Measurements from ENCODE around the gene TUBB3. TPM values are rescaled to one million over a fixed set of nuclear protein-coding genes. Genes with fewer than 3 reads are reported as not detected.

TUBB3 gene
- total and polyA plus RNA-seq, 9 of the 15 experiments (the other 6 are each of a cell fraction or from before 2014, with no cell fraction given): 0.18 to 12.5 (median 5.0) TPM

DNA sequence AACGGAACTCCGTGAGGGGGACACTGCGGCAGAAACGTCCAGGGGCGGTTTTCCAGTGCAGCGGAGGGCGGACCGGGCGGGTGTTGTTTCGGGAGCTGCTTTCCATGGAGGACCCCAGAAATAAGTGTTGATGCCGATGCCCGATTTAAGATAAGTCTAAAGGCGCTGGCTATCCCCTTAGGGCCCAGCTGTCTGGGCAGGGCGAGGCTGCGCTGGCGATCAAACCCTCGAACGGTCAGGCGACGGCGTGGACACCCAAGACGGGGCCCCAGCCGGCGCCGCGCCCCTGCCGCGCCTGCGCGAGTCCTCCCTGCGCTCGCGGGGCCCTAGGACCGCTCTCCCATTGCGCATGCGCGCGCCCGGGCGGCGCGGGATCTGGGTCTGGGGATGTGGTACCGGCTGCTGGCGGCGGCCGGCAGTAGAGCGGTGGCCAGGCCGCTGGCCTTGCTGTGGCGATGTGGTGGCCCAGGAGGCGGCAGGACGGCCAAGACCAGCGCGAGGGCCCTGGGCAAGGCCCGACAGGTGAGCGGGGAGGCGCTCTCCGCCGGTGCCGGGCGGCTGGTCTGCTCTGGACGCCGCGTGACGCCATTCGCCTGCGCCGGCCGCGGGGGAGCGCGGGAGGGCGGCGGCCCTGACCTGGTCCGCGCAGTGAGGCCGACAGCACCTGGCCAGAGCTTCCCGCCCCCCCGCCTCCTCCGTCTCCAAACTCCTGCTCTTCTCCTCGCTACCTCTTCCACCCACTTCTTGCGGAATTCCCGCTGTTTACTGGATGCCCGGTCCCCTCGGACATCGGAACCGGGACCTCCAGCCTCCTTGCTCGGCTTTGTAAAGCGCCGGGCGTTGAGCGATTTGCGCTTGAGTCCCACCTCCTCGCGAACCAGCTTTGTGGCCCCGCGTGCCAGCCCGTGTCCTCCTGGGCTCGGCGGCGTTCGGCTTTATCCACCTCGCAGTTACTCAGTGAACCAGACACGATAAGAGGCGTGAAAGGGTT lies 49.4 kb downstream of the TUBB3 start (continued):
- TF ChIP-seq, protein P1, sequence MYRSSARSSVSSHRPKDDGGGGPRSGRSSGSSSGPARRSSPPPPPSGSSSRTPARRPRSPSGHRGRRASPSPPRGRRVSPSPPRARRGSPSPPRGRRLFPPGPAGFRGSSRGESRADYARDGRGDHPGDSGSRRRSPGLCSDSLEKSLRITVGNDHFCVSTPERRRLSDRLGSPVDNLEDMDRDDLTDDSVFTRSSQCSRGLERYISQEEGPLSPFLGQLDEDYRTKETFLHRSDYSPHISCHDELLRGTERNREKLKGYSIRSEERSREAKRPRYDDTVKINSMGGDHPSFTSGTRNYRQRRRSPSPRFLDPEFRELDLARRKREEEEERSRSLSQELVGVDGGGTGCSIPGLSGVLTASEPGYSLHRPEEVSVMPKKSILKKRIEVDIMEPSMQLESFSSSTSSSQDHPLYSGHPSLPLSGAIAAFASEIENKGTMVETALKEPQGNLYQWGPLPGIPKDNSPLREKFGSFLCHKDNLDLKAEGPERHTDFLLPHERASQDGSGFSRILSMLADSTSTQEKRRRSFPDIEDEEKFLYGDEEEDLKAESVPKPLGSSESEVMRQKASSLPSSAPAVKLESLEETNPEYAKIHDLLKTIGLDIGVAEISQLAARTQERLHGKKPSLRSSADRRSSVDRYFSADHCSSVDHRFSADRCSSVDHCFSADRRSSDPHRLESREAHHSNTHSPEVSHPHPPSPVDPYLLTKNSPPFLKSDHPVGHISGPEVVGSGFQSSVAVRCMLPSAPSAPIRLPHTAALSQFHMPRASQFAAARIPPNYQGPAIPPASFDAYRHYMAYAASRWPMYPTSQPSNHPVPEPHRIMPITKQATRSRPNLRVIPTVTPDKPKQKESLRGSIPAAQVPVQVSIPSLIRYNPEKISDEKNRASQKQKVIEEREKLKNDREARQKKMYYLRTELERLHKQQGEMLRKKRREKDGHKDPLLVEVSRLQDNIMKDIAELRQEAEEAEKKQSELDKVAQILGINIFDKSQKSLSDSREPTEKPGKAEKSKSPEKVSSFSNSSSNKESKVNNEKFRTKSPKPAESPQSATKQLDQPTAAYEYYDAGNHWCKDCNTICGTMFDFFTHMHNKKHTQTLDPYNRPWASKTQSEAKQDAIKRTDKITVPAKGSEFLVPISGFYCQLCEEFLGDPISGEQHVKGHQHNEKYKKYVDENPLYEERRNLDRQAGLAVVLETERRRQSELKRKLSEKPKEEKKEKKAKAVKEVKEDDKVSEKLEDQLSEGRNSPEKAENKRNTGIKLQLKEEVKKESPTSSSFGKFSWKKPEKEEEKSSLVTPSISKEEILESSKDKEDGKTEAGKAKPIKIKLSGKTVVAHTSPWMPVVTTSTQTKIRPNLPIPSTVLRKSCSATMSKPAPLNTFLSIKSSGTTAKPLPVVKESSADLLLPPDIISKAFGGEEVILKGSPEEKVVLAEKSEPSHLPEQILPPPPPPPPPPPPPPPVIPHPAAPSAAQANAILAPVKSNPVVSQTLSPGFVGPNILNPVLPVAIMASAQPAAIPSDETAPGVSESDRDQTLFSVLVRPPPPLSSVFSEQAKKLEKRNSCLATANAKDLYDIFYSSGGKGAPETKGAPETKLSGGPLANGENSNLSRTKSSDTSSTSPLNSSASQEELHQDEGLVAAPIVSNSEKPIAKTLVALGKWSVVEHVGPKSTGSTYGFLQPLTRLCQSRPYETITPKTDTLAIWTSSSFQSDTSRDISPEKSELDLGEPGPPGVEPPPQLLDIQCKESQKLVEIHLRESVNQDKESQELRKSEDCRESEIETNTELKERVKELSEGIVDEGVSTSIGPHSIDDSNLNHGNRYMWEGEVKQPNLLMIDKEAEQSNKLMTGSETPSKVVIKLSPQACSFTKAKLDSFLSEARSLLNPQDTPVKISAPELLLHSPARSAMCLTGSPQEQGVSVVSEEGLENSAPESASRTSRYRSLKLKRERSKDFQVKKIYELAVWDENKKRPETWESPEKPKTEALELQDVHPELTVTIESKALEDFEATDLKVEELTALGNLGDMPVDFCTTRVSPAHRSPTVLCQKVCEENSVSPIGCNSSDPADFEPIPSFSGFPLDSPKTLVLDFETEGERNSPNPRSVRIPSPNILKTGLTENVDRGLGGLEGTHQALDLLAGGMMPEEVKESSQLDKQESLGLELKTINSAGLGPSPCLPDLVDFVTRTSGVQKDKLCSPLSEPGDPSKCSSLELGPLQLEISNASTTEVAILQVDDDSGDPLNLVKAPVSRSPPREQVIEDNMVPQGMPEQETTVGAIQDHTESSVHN (IDR thresholded peaks at IDR 0.05; ENCODE audit: borderline replicate concordance in 1 of 2, low read depth in 1 of 2): no peak
- 0 out of 2 replicates have a peak, but pooled peaks have one; percentile 20 for TF ChIP-seq TAF7 (tag; IDR thresholded peaks at IDR 0.05)
- no peak for TF ChIP-seq ZNF561 (CRISPR knock-in tag; conservative IDR thresholded peaks at IDR 0.05)
- TF ChIP-seq SIN3B (IDR thresholded peaks at IDR 0.05; ENCODE audit: low read depth): peak; percentile 98
- peak; percentile 82 for TF ChIP-seq TBP (optimal IDR thresholded peaks at IDR 0.05; ENCODE audit: low read depth, low read length)
- TF ChIP-seq, protein P2, sequence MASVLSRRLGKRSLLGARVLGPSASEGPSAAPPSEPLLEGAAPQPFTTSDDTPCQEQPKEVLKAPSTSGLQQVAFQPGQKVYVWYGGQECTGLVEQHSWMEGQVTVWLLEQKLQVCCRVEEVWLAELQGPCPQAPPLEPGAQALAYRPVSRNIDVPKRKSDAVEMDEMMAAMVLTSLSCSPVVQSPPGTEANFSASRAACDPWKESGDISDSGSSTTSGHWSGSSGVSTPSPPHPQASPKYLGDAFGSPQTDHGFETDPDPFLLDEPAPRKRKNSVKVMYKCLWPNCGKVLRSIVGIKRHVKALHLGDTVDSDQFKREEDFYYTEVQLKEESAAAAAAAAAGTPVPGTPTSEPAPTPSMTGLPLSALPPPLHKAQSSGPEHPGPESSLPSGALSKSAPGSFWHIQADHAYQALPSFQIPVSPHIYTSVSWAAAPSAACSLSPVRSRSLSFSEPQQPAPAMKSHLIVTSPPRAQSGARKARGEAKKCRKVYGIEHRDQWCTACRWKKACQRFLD (CRISPR knock-in tag; IDR thresholded peaks at IDR 0.05): no peak; the same call in none of the 2 replicates
- no peak for TF ChIP-seq ARNT (IDR thresholded peaks at IDR 0.05)
- no peak for TF ChIP-seq ZNF184 (CRISPR knock-in tag; IDR thresholded peaks at IDR 0.05)
- TF ChIP-seq, protein P3, sequence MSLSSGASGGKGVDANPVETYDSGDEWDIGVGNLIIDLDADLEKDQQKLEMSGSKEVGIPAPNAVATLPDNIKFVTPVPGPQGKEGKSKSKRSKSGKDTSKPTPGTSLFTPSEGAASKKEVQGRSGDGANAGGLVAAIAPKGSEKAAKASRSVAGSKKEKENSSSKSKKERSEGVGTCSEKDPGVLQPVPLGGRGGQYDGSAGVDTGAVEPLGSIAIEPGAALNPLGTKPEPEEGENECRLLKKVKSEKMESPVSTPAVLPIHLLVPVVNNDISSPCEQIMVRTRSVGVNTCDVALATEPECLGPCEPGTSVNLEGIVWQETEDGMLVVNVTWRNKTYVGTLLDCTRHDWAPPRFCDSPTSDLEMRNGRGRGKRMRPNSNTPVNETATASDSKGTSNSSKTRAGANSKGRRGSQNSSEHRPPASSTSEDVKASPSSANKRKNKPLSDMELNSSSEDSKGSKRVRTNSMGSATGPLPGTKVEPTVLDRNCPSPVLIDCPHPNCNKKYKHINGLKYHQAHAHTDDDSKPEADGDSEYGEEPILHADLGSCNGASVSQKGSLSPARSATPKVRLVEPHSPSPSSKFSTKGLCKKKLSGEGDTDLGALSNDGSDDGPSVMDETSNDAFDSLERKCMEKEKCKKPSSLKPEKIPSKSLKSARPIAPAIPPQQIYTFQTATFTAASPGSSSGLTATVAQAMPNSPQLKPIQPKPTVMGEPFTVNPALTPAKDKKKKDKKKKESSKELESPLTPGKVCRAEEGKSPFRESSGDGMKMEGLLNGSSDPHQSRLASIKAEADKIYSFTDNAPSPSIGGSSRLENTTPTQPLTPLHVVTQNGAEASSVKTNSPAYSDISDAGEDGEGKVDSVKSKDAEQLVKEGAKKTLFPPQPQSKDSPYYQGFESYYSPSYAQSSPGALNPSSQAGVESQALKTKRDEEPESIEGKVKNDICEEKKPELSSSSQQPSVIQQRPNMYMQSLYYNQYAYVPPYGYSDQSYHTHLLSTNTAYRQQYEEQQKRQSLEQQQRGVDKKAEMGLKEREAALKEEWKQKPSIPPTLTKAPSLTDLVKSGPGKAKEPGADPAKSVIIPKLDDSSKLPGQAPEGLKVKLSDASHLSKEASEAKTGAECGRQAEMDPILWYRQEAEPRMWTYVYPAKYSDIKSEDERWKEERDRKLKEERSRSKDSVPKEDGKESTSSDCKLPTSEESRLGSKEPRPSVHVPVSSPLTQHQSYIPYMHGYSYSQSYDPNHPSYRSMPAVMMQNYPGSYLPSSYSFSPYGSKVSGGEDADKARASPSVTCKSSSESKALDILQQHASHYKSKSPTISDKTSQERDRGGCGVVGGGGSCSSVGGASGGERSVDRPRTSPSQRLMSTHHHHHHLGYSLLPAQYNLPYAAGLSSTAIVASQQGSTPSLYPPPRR (CRISPR knock-in tag; IDR thresholded peaks at IDR 0.05; ENCODE audit: borderline replicate concordance): 0 out of 2 replicates have a peak, but pooled peaks have one; percentile 18

Measured in K562 (cell line).